WTC11 (cell line): ENCODE data around the gene STXBP2. TPM values are rescaled to one million over a fixed set of nuclear protein-coding genes. Genes with fewer than 3 reads are reported as not detected.
"Not testable (repeated sequence)": the region's sequence is repeated elsewhere in the genome, so short reads cannot be mapped to it uniquely, and the experiment has no call there.

Source experiments
- ATAC-seq: fragments of 200-7000 bp; cut with Tn5 transposase; 2 replicates; pipeline ENCODE4 v1.10.0; 2021; ENCODE audit warnings: mild to moderate bottlenecking, moderate library complexity
- CTCF ChIA-PET: fragments of 300-600 bp; sonication (Branson Sonifier 250); formaldehyde crosslinking; loops from one replicate; lab custom pipeline; 2021; ENCODE audit warnings: antibody characterized with exemption; lab: Charles Lee
- POLR2A ChIA-PET: fragments of 350-600 bp; sonication (Branson Sonifier 250); formaldehyde crosslinking; loops from one replicate; lab custom pipeline; 2021; ENCODE audit warnings: antibody characterized with exemption; lab: Charles Lee
- DNase-seq: peaks from one replicate; pipeline ENCODE4 v3.0.0; 2021; ENCODE audit warnings: low spot score
- H3K27ac Mint-ChIP-seq: 2 replicates; pipeline ENCODE4 v1.8.0; 2021; ENCODE audit warnings: mixed read lengths
- H3K27me3 Mint-ChIP-seq: 2 replicates; pipeline ENCODE4 v1.8.0; 2021; ENCODE audit warnings: low read depth, mild to moderate bottlenecking, moderate library complexity, mixed read lengths
- H3K36me3 Mint-ChIP-seq: 2 replicates; pipeline ENCODE4 v1.8.0; 2021; ENCODE audit warnings: mixed read lengths
- H3K4me1 Mint-ChIP-seq: 2 replicates; pipeline ENCODE4 v1.8.0; 2022; ENCODE audit warnings: mixed read lengths
- H3K4me3 Mint-ChIP-seq: 2 replicates; pipeline ENCODE4 v1.8.0; 2021; ENCODE audit warnings: mild to moderate bottlenecking, moderate library complexity, mixed read lengths
- H3K9me3 Mint-ChIP-seq: 2 replicates; pipeline ENCODE4 v1.8.0; 2021; ENCODE audit warnings: mixed read lengths
- AFF4 ChIP-seq: sonication (generic); formaldehyde crosslinking; IDR thresholded peaks from 2 replicates; pipeline ENCODE4 v1.8.1; 2023; ENCODE audit warnings: mild to moderate bottlenecking, missing genetic modification reagents, borderline replicate concordance
- ATF3 ChIP-seq: sonication (generic); formaldehyde crosslinking; conservative IDR thresholded peaks from 2 replicates; pipeline ENCODE4 v1.8.1; 2022; ENCODE audit warnings: mild to moderate bottlenecking, missing genetic modification reagents
- CREB1 ChIP-seq: sonication (generic); formaldehyde crosslinking; IDR thresholded peaks from 2 replicates; pipeline ENCODE4 v1.8.0; 2023; ENCODE audit warnings: mild to moderate bottlenecking, missing genetic modification reagents
- CREM ChIP-seq: sonication (generic); formaldehyde crosslinking; IDR thresholded peaks from 2 replicates; pipeline ENCODE4 v1.8.1; 2022; ENCODE audit warnings: mild to moderate bottlenecking, missing genetic modification reagents, moderate library complexity
- ELF4 ChIP-seq: sonication (generic); formaldehyde crosslinking; IDR thresholded peaks from 2 replicates; pipeline ENCODE4 v1.8.1; 2022; ENCODE audit warnings: low read depth, mild to moderate bottlenecking, moderate library complexity, missing genetic modification reagents
- ERG ChIP-seq: fragments of 250-450 bp; sonication (Bioruptor Pico); IDR thresholded peaks from 2 replicates; pipeline ENCODE4 v1.8.0; 2021; ENCODE audit warnings: mild to moderate bottlenecking
- ESRRA ChIP-seq: sonication (generic); formaldehyde crosslinking; IDR thresholded peaks from 2 replicates; pipeline ENCODE4 v1.8.1; 2022; ENCODE audit warnings: mild to moderate bottlenecking, missing genetic modification reagents, borderline replicate concordance
- FOXP4 ChIP-seq: sonication (generic); formaldehyde crosslinking; IDR thresholded peaks from 2 replicates; pipeline ENCODE4 v1.8.0; 2022; ENCODE audit warnings: mild to moderate bottlenecking, missing genetic modification reagents
- HMGA2 ChIP-seq: fragments of 250-450 bp; sonication (Bioruptor Pico); IDR thresholded peaks from 2 replicates; pipeline ENCODE4 v1.4.0; 2021; ENCODE audit warnings: mild to moderate bottlenecking, moderate library complexity
- KAT7 ChIP-seq: sonication (generic); formaldehyde crosslinking; IDR thresholded peaks from 2 replicates; pipeline ENCODE4 v1.8.1; 2023; ENCODE audit warnings: missing genetic modification reagents, mild to moderate bottlenecking, borderline replicate concordance
- MLX ChIP-seq: sonication (generic); formaldehyde crosslinking; IDR thresholded peaks from 2 replicates; pipeline ENCODE4 v1.8.1; 2023; ENCODE audit warnings: mild to moderate bottlenecking, missing genetic modification reagents, moderate library complexity
- ZNF138 ChIP-seq: sonication (generic); formaldehyde crosslinking; conservative IDR thresholded peaks from 2 replicates; pipeline ENCODE4 v1.8.1; 2022; ENCODE audit warnings: mild to moderate bottlenecking, moderate library complexity, missing genetic modification reagents
- ZNF219 ChIP-seq: sonication (generic); formaldehyde crosslinking; IDR thresholded peaks from 2 replicates; pipeline ENCODE4 v1.8.0; 2023; ENCODE audit warnings: missing genetic modification reagents, mild to moderate bottlenecking, borderline replicate concordance
- ZNF512 ChIP-seq: sonication (generic); formaldehyde crosslinking; IDR thresholded peaks from 2 replicates; pipeline ENCODE4 v1.8.1; 2022; ENCODE audit warnings: missing genetic modification reagents, borderline replicate concordance
- total RNA-seq: library from RNA; stranded (reverse); gene quantifications from 3 replicates; pipeline ENCODE4 v1.2.3, GENCODE V29; 2021
- TF ChIP-seq, protein P1 (sequence below): sonication (generic); formaldehyde crosslinking; IDR thresholded peaks from 2 replicates; pipeline ENCODE4 v1.8.1; 2022; ENCODE audit warnings: low read depth, mild to moderate bottlenecking, moderate library complexity, missing genetic modification reagents, borderline replicate concordance

The STXBP2 gene
- total RNA-seq, 1 experiment from 2014 or later: 68.9 TPM

GRCh38 chr19:7643629-7644549, 7.0 kb downstream of the STXBP2 start:
- H3K4me3 Mint-ChIP-seq, POLR2A ChIA-PET, H3K27me3 Mint-ChIP-seq, H3K36me3 Mint-ChIP-seq, H3K4me1 Mint-ChIP-seq, H3K9me3 Mint-ChIP-seq, H3K27ac Mint-ChIP-seq: not testable (repeated sequence)
- DNase-seq (peak; percentile 81), ATAC-seq (peak; percentile 37)
- CTCF ChIA-PET: interaction anchor here (0.6 to 2.8 kb wide), 3 partner anchors 37 to 76 kb away, joined by 3 to 37 read pairs (median 6); partner anchors contain the start of gene TRAPPC5

- Mint-ChIP-seq H3K27ac (no peak overlapping the region), H3K9me3 (peaks cover 8% of the 10 kb centered on the region), H3K4me3 (no peak overlapping the region), H3K4me1 (no peaks in the 10 kb centered on the region), H3K27me3 (no peaks in the 10 kb centered on the region), H3K36me3 (peaks cover 7% of the 10 kb centered on the region; the same call in 1 of the 2 replicates)
- no peak for ATAC-seq
- no peak for DNase-seq
- POLR2A ChIA-PET: no interaction called here
- CTCF ChIA-PET: interaction anchor here (1.9 kb wide), 1 partner anchor 76 kb away, joined by 6 read pairs; no protein-coding TSS in a partner anchor
- no peak for TF ChIP-seq ESRRA (CRISPR knock-in tag)
- TF ChIP-seq ATF3 (CRISPR knock-in tag): no peak
- TF ChIP-seq ZNF138 (CRISPR knock-in tag): no peak
- TF ChIP-seq, protein P1, sequence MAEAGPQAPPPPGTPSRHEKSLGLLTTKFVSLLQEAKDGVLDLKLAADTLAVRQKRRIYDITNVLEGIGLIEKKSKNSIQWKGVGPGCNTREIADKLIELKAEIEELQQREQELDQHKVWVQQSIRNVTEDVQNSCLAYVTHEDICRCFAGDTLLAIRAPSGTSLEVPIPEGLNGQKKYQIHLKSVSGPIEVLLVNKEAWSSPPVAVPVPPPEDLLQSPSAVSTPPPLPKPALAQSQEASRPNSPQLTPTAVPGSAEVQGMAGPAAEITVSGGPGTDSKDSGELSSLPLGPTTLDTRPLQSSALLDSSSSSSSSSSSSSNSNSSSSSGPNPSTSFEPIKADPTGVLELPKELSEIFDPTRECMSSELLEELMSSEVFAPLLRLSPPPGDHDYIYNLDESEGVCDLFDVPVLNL (CRISPR knock-in tag): no peak
- TF ChIP-seq ZNF219 (CRISPR knock-in tag): no peak
- TF ChIP-seq ELF4: no peak
- TF ChIP-seq ZNF512 (CRISPR knock-in tag): no peak
- TF ChIP-seq HMGA2: no peak
- TF ChIP-seq MLX (CRISPR knock-in tag): no peak
- no peak for TF ChIP-seq CREB1 (CRISPR knock-in tag)
- TF ChIP-seq AFF4 (CRISPR knock-in tag): no peak
- no peak for TF ChIP-seq KAT7 (CRISPR knock-in tag)
- no peak for TF ChIP-seq CREM (CRISPR knock-in tag)
- no peak for TF ChIP-seq ERG (CRISPR knock-in tag)
- TF ChIP-seq FOXP4: no peak
These were observed 7.6 kb downstream of the STXBP2 start for GRCh38 chr19:7644550-7644877.
